ENCODE results near the gene KIAA1328. TPM values are rescaled to one million over a fixed set of nuclear protein-coding genes. Genes with fewer than 3 reads are reported as not detected.

The KIAA1328 gene
- total RNA-seq, 2 donors from 2014 or later: 4.8 to 5.2 TPM

DNA sequence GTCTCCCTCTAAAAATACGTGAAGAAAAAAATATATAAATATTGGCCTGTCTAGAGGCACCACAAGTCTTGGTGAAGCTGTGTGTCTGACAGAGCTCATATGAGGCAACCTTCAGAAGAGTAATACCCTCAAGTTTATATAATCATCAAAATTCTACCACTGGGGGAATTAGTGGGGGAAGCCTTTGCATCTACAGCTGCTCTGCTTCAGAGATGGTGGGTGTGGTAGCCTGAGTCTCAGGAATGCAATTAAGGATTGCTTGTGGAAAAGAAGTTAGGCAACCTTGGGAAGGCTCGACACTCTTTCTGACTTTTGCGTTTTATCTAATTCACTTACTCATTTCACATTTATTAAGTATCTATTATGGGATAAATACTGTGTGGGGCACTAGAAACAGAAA lies 17.5 kb upstream of the KIAA1328 start:
- H3K27ac ChIP-seq: no peak overlapping the region
- no peak overlapping the region for H3K4me3 ChIP-seq
- no peak overlapping the region for H3K9ac ChIP-seq (ENCODE audit: low read depth in 2 of 2, low read length in 2 of 2)
- no peaks in the 10 kb centered on the region for H3K9me3 ChIP-seq
- no peaks in the 10 kb centered on the region for H3K4me1 ChIP-seq
- no peak for DNase-seq
- no peaks in the 10 kb centered on the region for H3K36me3 ChIP-seq
- H3K27me3 ChIP-seq: no peaks in the 10 kb centered on the region
- intact Hi-C loops (cut with DNase I): no loop called here
- TF ChIP-seq, protein P1, sequence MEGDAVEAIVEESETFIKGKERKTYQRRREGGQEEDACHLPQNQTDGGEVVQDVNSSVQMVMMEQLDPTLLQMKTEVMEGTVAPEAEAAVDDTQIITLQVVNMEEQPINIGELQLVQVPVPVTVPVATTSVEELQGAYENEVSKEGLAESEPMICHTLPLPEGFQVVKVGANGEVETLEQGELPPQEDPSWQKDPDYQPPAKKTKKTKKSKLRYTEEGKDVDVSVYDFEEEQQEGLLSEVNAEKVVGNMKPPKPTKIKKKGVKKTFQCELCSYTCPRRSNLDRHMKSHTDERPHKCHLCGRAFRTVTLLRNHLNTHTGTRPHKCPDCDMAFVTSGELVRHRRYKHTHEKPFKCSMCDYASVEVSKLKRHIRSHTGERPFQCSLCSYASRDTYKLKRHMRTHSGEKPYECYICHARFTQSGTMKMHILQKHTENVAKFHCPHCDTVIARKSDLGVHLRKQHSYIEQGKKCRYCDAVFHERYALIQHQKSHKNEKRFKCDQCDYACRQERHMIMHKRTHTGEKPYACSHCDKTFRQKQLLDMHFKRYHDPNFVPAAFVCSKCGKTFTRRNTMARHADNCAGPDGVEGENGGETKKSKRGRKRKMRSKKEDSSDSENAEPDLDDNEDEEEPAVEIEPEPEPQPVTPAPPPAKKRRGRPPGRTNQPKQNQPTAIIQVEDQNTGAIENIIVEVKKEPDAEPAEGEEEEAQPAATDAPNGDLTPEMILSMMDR (IDR thresholded peaks at IDR 0.05): no peak

DNA sequence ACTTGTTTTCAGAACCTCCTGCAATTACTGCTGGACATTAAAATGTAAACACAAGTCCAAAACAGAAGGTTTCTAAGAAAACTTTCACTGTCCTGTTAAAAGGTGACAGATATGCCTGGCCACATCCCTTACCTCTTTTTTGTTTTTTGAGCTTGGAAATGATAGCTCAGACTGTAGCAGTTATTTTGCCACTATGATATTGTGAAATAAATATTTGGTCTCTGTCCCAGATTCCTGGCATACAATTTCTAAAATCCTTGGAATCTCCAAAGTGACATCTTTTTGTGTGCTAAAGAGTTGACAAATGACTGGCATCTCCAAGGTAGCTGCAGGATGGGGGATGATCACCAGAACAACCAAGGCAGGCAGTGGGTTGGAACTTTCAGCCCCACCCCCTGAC lies 17.0 kb upstream of the KIAA1328 start:
- H3K27me3 ChIP-seq: no peaks in the 10 kb centered on the region
- no peaks in the 10 kb centered on the region for H3K4me1 ChIP-seq
- no peak overlapping the region for H3K27ac ChIP-seq
- no peaks in the 10 kb centered on the region for H3K36me3 ChIP-seq
- intact Hi-C loops (cut with DNase I): no loop called here
- no peaks in the 10 kb centered on the region for H3K9me3 ChIP-seq
- no peak for DNase-seq
- no peak overlapping the region for H3K9ac ChIP-seq (ENCODE audit: low read depth in 2 of 2, low read length in 2 of 2)
- no peak overlapping the region for H3K4me3 ChIP-seq
- TF ChIP-seq, protein P1 (IDR thresholded peaks at IDR 0.05): no peak

DNA sequence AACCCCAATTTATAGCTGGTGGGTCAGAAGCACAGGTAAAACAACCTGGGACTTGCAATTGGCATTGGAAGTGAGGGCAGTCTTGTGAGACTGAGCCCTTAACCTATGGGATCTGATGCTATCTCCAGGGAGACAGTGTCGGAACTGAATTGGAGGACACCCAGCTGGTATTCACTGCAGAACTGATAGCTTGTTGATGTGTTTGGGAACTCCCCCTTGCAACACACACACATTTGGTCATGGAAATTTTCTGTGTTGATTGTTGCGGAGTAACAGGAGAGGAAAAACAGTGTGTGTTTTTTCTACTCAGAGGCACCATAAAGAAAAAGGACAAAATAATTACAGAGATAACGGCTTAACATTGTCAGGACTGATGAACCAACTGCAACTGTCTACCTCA lies 16.2 kb upstream of the KIAA1328 start:
- Histone ChIP-seq H3K9ac (ENCODE audit: low read depth in 2 of 2, low read length in 2 of 2) (no peak overlapping the region), H3K27ac (no peak overlapping the region), H3K4me1 (no peaks in the 10 kb centered on the region), H3K36me3 (no peaks in the 10 kb centered on the region), H3K27me3 (no peaks in the 10 kb centered on the region), H3K4me3 (no peak overlapping the region), H3K9me3 (no peaks in the 10 kb centered on the region)
- TF ChIP-seq, protein P1 (IDR thresholded peaks at IDR 0.05): no peak
- no peak for DNase-seq
- intact Hi-C loops (cut with DNase I): no loop called here

DNA sequence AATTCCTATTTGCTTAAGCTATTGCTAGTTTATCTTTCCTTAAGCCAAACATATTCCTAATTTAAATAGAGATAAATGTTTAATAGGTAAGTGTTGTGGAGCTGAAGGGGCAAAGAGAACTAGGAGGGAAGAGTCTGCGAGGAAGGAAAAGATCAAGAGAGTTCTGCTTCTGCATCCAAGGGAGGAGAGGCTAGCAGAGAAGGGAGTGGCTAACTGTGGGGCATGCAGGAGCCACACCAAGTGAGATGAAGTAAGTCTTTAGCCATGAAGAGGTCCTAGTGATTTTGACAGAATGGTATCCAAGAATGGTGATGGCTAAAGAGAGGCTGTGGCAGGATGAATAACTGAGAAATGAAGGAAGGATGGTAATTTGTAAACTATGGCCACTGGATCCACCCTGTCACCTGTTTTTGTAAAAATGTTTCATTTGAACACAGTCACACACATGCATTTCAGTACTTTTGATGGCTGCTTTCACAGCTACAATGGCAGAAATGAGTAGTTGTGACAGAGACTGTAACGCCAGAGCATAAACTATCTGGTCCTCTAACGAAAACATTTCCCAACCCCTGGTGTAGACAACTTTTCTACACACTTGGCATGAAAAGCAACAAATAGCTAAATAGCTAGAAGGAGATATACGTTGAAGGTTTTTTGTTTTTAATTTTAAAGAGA lies 15.7 kb upstream of the KIAA1328 start:
- H3K27ac ChIP-seq: no peak overlapping the region
- intact Hi-C loops (cut with DNase I): no loop called here

DNA sequence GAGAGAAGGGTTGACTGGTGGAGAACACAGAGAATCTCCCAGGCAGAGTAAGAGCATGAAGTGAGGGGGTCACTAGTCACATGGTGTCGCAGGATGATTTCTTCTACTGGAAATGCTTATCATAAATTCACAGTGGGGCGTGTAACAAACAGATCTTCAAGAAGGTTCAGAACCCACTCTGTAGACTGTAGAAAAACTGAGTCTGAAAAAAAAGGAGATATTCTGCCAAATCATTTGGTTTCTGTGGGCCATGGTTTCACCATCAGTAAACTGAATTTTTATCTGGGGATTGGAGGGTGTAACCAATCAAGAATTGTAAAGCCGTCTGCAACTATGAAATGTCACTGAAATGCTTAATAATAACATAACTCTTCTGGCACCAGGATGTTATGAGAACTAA lies 15.1 kb upstream of the KIAA1328 start:
- intact Hi-C loops (cut with DNase I): no loop called here
- TF ChIP-seq, protein P1 (IDR thresholded peaks at IDR 0.05): no peak
- H3K9me3 ChIP-seq: no peaks in the 10 kb centered on the region
- H3K4me1 ChIP-seq: no peaks in the 10 kb centered on the region
- no peak overlapping the region for H3K4me3 ChIP-seq
- H3K27me3 ChIP-seq: no peaks in the 10 kb centered on the region
- no peak overlapping the region for H3K27ac ChIP-seq
- no peak for DNase-seq
- no peaks in the 10 kb centered on the region for H3K36me3 ChIP-seq
- H3K9ac ChIP-seq (ENCODE audit: low read depth in 2 of 2, low read length in 2 of 2): no peak overlapping the region

More for the DNA sequence above, 15.7 kb upstream of the KIAA1328 start:
- Histone ChIP-seq H3K9ac (ENCODE audit: low read depth in 2 of 2, low read length in 2 of 2) (no peak overlapping the region), H3K27me3 (no peaks in the 10 kb centered on the region), H3K36me3 (no peaks in the 10 kb centered on the region), H3K9me3 (no peaks in the 10 kb centered on the region), H3K4me1 (no peaks in the 10 kb centered on the region), H3K4me3 (no peak overlapping the region)
- TF ChIP-seq, protein P1 (IDR thresholded peaks at IDR 0.05): no peak
- no peak for DNase-seq
